ENCODE data around the gene GRIK4.

The GRIK4 gene

GRCh38 chr11:120883404-120884080 lies 372.0 kb downstream of the GRIK4 start:
- no peaks in the 10 kb centered on the region for H3K36me3 ChIP-seq (ENCODE audit: control insufficient read depth, low read depth, low read length)
- no peaks in the 10 kb centered on the region for H3K27me3 ChIP-seq (ENCODE audit: control insufficient read depth, insufficient read depth, low read length)
- no peak overlapping the region for H3K9ac ChIP-seq (ENCODE audit: low read length)
- no peaks in the 10 kb centered on the region for H3K4me1 ChIP-seq (ENCODE audit: control insufficient read depth, low read depth, low read length)
- no peaks in the 10 kb centered on the region for H3K9me3 ChIP-seq (ENCODE audit: control insufficient read depth, low read depth, low read length)
- no peak overlapping the region for H3K4me3 ChIP-seq (ENCODE audit: low read length)
- H3K27ac ChIP-seq (ENCODE audit: low read length): no peak overlapping the region

- Histone ChIP-seq H3K4me3 (ENCODE audit: low read length) (no peak overlapping the region), H3K9ac (ENCODE audit: low read length) (no peak overlapping the region), H3K4me1 (ENCODE audit: control insufficient read depth, low read depth, low read length) (no peaks in the 10 kb centered on the region), H3K36me3 (ENCODE audit: control insufficient read depth, low read depth, low read length) (no peaks in the 10 kb centered on the region), H3K27me3 (ENCODE audit: control insufficient read depth, insufficient read depth, low read length) (no peaks in the 10 kb centered on the region), H3K9me3 (ENCODE audit: control insufficient read depth, low read depth, low read length) (no peaks in the 10 kb centered on the region), H3K27ac (ENCODE audit: low read length) (no peak overlapping the region)
Measured at GRCh38 chr11:120884154-120885020, 372.8 kb downstream of the GRIK4 start.

GRCh38 chr11:120890609-120891320 lies 379.2 kb downstream of the GRIK4 start:
- no peaks in the 10 kb centered on the region for H3K27me3 ChIP-seq (ENCODE audit: control insufficient read depth, insufficient read depth, low read length)
- H3K9ac ChIP-seq (ENCODE audit: low read length): no peak overlapping the region
- no peaks in the 10 kb centered on the region for H3K4me1 ChIP-seq (ENCODE audit: control insufficient read depth, low read depth, low read length)
- no peak overlapping the region for H3K27ac ChIP-seq (ENCODE audit: low read length)
- no peak overlapping the region for H3K4me3 ChIP-seq (ENCODE audit: low read length)
- H3K36me3 ChIP-seq (ENCODE audit: control insufficient read depth, low read depth, low read length): no peaks in the 10 kb centered on the region
- H3K9me3 ChIP-seq (ENCODE audit: control insufficient read depth, low read depth, low read length): no peaks in the 10 kb centered on the region

GRCh38 chr11:120893440-120894201 lies 382.1 kb downstream of the GRIK4 start:
- Histone ChIP-seq H3K9me3 (ENCODE audit: control insufficient read depth, low read depth, low read length) (no peaks in the 10 kb centered on the region), H3K27ac (ENCODE audit: low read length) (no peak overlapping the region), H3K4me3 (ENCODE audit: low read length) (no peak overlapping the region), H3K4me1 (ENCODE audit: control insufficient read depth, low read depth, low read length) (no peaks in the 10 kb centered on the region), H3K27me3 (ENCODE audit: control insufficient read depth, insufficient read depth, low read length) (no peaks in the 10 kb centered on the region), H3K9ac (ENCODE audit: low read length) (no peak overlapping the region), H3K36me3 (ENCODE audit: control insufficient read depth, low read depth, low read length) (no peaks in the 10 kb centered on the region)

- Histone ChIP-seq H3K9me3 (ENCODE audit: control insufficient read depth, low read depth, low read length) (no peaks in the 10 kb centered on the region), H3K27me3 (ENCODE audit: control insufficient read depth, insufficient read depth, low read length) (no peaks in the 10 kb centered on the region)
Measured at GRCh38 chr11:120894202-120894985, 382.8 kb downstream of the GRIK4 start.

GRCh38 chr11:120896687-120897086 lies 385.1 kb downstream of the GRIK4 start:
- Histone ChIP-seq H3K4me3 (ENCODE audit: low read length) (no peak overlapping the region), H3K9me3 (ENCODE audit: control insufficient read depth, low read depth, low read length) (no peaks in the 10 kb centered on the region), H3K27me3 (ENCODE audit: control insufficient read depth, insufficient read depth, low read length) (no peaks in the 10 kb centered on the region), H3K36me3 (ENCODE audit: control insufficient read depth, low read depth, low read length) (no peaks in the 10 kb centered on the region), H3K4me1 (ENCODE audit: control insufficient read depth, low read depth, low read length) (no peaks in the 10 kb centered on the region), H3K27ac (ENCODE audit: low read length) (no peak overlapping the region), H3K9ac (ENCODE audit: low read length) (no peak overlapping the region)

More at GRCh38 chr11:120894202-120894985, 382.8 kb downstream of the GRIK4 start:
- Histone ChIP-seq H3K9ac (ENCODE audit: low read length) (no peak overlapping the region), H3K36me3 (ENCODE audit: control insufficient read depth, low read depth, low read length) (no peaks in the 10 kb centered on the region), H3K4me1 (ENCODE audit: control insufficient read depth, low read depth, low read length) (no peaks in the 10 kb centered on the region), H3K27ac (ENCODE audit: low read length) (no peak overlapping the region), H3K4me3 (ENCODE audit: low read length) (no peak overlapping the region)

GRCh38 chr11:120898568-120898967 lies 387.0 kb downstream of the GRIK4 start:
- H3K9me3 ChIP-seq (ENCODE audit: control insufficient read depth, low read depth, low read length): no peaks in the 10 kb centered on the region
- H3K36me3 ChIP-seq (ENCODE audit: control insufficient read depth, low read depth, low read length): no peaks in the 10 kb centered on the region
- no peak overlapping the region for H3K9ac ChIP-seq (ENCODE audit: low read length)
- no peaks in the 10 kb centered on the region for H3K27me3 ChIP-seq (ENCODE audit: control insufficient read depth, insufficient read depth, low read length)
- H3K4me3 ChIP-seq (ENCODE audit: low read length): no peak overlapping the region
- no peak overlapping the region for H3K27ac ChIP-seq (ENCODE audit: low read length)
- H3K4me1 ChIP-seq (ENCODE audit: control insufficient read depth, low read depth, low read length): no peaks in the 10 kb centered on the region

- H3K4me3 ChIP-seq (ENCODE audit: low read length): no peak overlapping the region
- no peak overlapping the region for H3K27ac ChIP-seq (ENCODE audit: low read length)
- no peaks in the 10 kb centered on the region for H3K27me3 ChIP-seq (ENCODE audit: control insufficient read depth, insufficient read depth, low read length)
- H3K9me3 ChIP-seq (ENCODE audit: control insufficient read depth, low read depth, low read length): no peaks in the 10 kb centered on the region
- no peaks in the 10 kb centered on the region for H3K4me1 ChIP-seq (ENCODE audit: control insufficient read depth, low read depth, low read length)
- H3K36me3 ChIP-seq (ENCODE audit: control insufficient read depth, low read depth, low read length): no peaks in the 10 kb centered on the region
- no peak overlapping the region for H3K9ac ChIP-seq (ENCODE audit: low read length)
Measured at GRCh38 chr11:120899720-120900119, 388.2 kb downstream of the GRIK4 start.

- H3K4me1 ChIP-seq (ENCODE audit: control insufficient read depth, low read depth, low read length): no peaks in the 10 kb centered on the region
- H3K27ac ChIP-seq (ENCODE audit: low read length): no peak overlapping the region
- no peak overlapping the region for H3K9ac ChIP-seq (ENCODE audit: low read length)
- H3K36me3 ChIP-seq (ENCODE audit: control insufficient read depth, low read depth, low read length): no peaks in the 10 kb centered on the region
- no peak overlapping the region for H3K4me3 ChIP-seq (ENCODE audit: low read length)
- no peaks in the 10 kb centered on the region for H3K27me3 ChIP-seq (ENCODE audit: control insufficient read depth, insufficient read depth, low read length)
- no peaks in the 10 kb centered on the region for H3K9me3 ChIP-seq (ENCODE audit: control insufficient read depth, low read depth, low read length)
Measured at GRCh38 chr11:120900643-120901042, 389.1 kb downstream of the GRIK4 start.

- no peak overlapping the region for H3K4me3 ChIP-seq (ENCODE audit: low read length)
- no peak overlapping the region for H3K27ac ChIP-seq (ENCODE audit: low read length)
- H3K36me3 ChIP-seq (ENCODE audit: control insufficient read depth, low read depth, low read length): no peaks in the 10 kb centered on the region
- no peaks in the 10 kb centered on the region for H3K4me1 ChIP-seq (ENCODE audit: control insufficient read depth, low read depth, low read length)
- H3K9me3 ChIP-seq (ENCODE audit: control insufficient read depth, low read depth, low read length): no peaks in the 10 kb centered on the region
- H3K9ac ChIP-seq (ENCODE audit: low read length): no peak overlapping the region
- H3K27me3 ChIP-seq (ENCODE audit: control insufficient read depth, insufficient read depth, low read length): no peaks in the 10 kb centered on the region
Measured at GRCh38 chr11:120903686-120904085, 392.1 kb downstream of the GRIK4 start.
